SU-DHL-6 (cell line): Measurements from ENCODE around the gene SERPIND1.

Experiments used
- EZH2phosphoT487 ChIP-seq: fragments of 200-600 bp; sonication (generic), shearing (Covaris generic); conservative IDR thresholded peaks from 2 replicates; pipeline ENCODE4 v1.6.1; 2018; ENCODE audit warnings: mild to moderate bottlenecking, antibody characterized with exemption, low read length, moderate library complexity, mixed read lengths
- TF ChIP-seq, protein P1 (sequence below): fragments of 200-600 bp; sonication (generic); IDR thresholded peaks from one replicate; pipeline ENCODE4 v1.5.1; 2017; ENCODE audit warnings: antibody characterized with exemption, mild to moderate bottlenecking, low read length, moderate library complexity; ENCODE audit not compliant: insufficient read depth, poor library complexity, severe bottlenecking

DNA sequence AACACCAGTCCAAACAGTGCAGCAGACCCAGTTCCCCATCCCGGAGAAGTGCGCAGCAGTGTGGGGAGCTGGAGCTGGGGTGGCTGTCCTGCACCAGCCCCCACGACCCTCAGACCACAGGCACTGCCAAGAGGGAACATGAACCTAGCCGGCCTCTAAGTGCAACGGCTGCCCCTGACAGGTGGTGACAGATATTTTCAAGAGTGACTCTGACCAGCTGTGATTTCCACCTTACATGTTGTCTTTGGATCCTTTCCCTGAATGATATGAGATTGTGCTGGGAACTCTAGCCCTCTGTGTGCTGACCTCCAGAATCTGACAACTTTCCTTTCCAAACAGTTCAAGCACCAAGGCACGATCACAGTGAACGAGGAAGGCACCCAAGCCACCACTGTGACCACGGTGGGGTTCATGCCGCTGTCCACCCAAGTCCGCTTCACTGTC is 12.6 kb downstream of the SERPIND1 start:
- TF ChIP-seq, protein P1, sequence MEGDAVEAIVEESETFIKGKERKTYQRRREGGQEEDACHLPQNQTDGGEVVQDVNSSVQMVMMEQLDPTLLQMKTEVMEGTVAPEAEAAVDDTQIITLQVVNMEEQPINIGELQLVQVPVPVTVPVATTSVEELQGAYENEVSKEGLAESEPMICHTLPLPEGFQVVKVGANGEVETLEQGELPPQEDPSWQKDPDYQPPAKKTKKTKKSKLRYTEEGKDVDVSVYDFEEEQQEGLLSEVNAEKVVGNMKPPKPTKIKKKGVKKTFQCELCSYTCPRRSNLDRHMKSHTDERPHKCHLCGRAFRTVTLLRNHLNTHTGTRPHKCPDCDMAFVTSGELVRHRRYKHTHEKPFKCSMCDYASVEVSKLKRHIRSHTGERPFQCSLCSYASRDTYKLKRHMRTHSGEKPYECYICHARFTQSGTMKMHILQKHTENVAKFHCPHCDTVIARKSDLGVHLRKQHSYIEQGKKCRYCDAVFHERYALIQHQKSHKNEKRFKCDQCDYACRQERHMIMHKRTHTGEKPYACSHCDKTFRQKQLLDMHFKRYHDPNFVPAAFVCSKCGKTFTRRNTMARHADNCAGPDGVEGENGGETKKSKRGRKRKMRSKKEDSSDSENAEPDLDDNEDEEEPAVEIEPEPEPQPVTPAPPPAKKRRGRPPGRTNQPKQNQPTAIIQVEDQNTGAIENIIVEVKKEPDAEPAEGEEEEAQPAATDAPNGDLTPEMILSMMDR = no peak
- no peak for TF ChIP-seq EZH2phosphoT487
